Sciatic nerve (tissue), 2 donors: ENCODE measurements around the gene KRTAP20-3. TPM values are rescaled to one million over a fixed set of nuclear protein-coding genes. Genes with fewer than 3 reads are reported as not detected.
A peak's percentile ranks its signal among the peaks of the same experiment; 100 is the strongest.

Experiments used
- ATAC-seq: fragments of 200-7000 bp; cut with Tn5 transposase; one replicate; pipeline ENCODE4 v1.9.1; 2020; ENCODE audit warnings: mild to moderate bottlenecking, moderate library complexity
- DNase-seq: peaks from one replicate; pipeline ENCODE4 v3.0.0-alpha.2; 2020; ENCODE audit warnings: low spot score
- intact Hi-C: fragments of 100-400 bp; cut with DNase I; formaldehyde crosslinking; loops from one replicate; pipeline ENCODE4 v1.14.2; 2022
- total RNA-seq: library from RNA; stranded (reverse); fragmentation: NEBNext Ultra II Directional; extraction: Animal tissue kit (Norgen Biotek cat#: 25700); gene quantifications from one replicate; pipeline ENCODE4 v1.2.1, GENCODE V29; 2021
- donor health status: DM: no; HTN: no; CAD: no.
- donor health status: DM: no; HTN: no; CAD: no.

KRTAP20-3 gene
- total RNA-seq: not detected

GRCh38 chr21:30642564-30642963 is at the start of gene KRTAP20-3:
Gene KRTAP20-3 (plus strand): TSS chr21:30642864.
- ATAC-seq (no peak), DNase-seq (no peak)
- intact Hi-C loops: no loop called here

DNA sequence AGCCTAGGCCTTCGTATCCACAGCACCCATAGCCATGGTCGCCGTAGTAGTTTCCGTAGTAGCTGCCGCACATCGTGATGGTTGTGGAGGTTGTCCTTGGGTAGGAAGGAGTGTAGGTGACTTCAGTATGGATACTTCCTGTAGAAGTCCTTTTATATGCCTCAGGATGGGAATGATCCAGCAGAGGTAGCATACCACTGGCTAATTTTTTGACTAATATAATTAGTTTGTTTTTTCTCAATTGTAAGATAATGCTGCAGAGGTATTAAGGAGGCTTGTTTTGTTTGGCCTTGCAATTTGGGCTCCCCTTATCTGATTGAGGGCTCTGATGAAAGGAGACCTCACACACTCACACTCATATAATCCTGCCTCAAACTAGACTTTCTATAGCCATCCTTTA is 43.9 kb upstream of the KRTAP20-3 start, which contains the start of gene KRTAP6-2:
TSS of gene KRTAP6-2 (minus strand) at position 101 of the 400 bp plus-strand sequence. CDS start at position 73, 28 bp downstream.
- intact Hi-C loops: no loop called here
- DNase-seq (no peak), ATAC-seq (no peak)

GRCh38 chr21:30600787-30601186 is 41.9 kb upstream of the KRTAP20-3 start, which contains the start of gene KRTAP22-1:
Gene KRTAP22-1 (plus strand): TSS chr21:30601087.
- no peak for ATAC-seq
- no peak for DNase-seq
- intact Hi-C loops: no loop called here

DNA sequence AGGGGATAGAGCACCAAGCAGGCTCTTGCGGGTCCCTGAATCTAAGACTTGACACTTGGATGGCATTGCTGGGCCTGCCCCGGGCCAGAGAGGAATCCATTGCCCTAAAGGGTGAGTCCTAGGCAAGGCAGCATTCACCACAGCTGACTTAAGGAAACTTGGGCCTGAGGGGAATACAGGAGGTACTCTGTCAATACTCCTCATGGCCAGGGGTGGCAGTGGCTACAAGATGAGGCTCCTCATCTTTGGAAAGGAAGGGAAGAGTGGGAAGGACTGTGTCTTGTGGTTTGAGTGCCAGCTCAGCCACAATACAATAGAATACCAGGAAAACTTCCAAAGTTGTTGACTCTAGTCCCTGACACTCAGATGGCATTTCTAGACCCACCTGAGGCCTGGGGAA is 36.7 kb upstream of the KRTAP20-3 start:
- DNase-seq (no peak), ATAC-seq (no peak)
- intact Hi-C loops: no loop called here

GRCh38 chr21:30612132-30612531 is 30.5 kb upstream of the KRTAP20-3 start:
- intact Hi-C loops: no loop called here
- DNase-seq: no peak
- ATAC-seq: no peak

GRCh38 chr21:30613836-30614235 is 28.8 kb upstream of the KRTAP20-3 start, which contains the start of gene KRTAP6-1:
Gene KRTAP6-1 (minus strand): TSS chr21:30613930. CDS start chr21:30613904, 26 bp downstream.
- intact Hi-C loops: no loop called here
- ATAC-seq (no peak), DNase-seq (no peak)

DNA sequence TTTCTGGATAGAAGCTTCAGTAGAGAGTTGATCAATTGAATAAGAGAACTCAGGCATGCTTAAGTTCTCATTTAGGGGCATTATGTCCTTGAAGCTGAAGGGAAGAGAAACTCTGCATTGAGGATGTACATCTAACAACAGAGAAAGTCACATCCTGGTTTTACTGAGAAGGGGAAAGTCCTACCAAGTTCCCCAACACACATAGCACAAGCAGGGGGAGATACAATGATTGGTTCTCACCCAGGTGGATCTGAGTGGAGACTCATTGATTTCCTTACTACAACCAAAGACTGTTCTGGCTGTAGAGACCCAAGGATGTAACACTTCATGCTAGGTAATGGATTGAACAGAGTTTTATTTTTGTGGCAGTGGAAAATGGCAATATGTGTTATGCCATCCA is 27.5 kb upstream of the KRTAP20-3 start:
- ATAC-seq: no peak
- intact Hi-C loops: no loop called here
- no peak for DNase-seq

DNA sequence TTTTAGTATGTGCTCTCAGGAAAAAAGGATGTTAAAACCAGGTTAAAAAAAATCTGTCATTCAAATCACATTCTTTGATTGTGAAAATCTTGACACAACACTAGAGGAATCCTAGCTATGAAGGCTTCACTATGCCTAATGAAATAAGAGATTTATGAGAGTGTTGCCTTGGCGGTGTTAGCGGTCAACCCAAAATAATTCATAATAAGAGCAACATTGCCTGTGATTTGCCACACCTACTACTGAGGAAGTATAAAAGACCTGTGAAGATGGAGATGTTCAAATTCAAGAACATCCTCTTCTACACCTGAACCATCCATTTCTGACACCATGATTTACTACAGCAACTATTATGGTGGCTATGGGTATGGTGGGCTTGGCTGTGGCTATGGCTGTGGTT is 26.5 kb upstream of the KRTAP20-3 start, which contains the start of gene KRTAP20-1:
TSS of gene KRTAP20-1 (plus strand) at position 301 of the 400 bp plus-strand sequence. CDS start at position 331, 30 bp downstream.
- intact Hi-C loops: no loop called here
- no peak for DNase-seq
- ATAC-seq: no peak

- ATAC-seq: no peak
- DNase-seq: no peak
- intact Hi-C loops: no loop called here
These were observed 22.6 kb upstream of the KRTAP20-3 start for GRCh38 chr21:30620080-30620479.

DNA sequence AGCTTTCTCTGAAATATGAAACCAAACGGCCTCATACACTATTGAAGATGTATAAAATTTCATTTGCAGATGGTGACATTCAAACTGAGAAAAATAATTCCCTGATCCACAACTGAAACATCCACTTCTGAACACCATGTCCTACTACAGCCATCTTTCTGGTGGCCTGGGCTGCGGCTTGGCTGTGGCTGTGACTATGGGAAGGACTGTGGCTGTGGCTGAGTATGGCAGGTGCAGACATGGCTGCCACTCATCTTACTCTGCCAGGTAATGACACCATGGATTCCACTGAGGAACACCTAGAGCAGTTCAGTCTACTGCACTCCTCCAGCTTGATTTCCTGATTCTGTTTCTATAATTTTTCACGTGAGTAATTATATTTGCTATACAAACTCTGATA is 22.1 kb upstream of the KRTAP20-3 start, which contains the start of gene KRTAP20-4:
TSS of gene KRTAP20-4 (plus strand) at position 106 of the 400 bp plus-strand sequence.
- intact Hi-C loops: no loop called here
- ATAC-seq (no peak), DNase-seq (no peak)

DNA sequence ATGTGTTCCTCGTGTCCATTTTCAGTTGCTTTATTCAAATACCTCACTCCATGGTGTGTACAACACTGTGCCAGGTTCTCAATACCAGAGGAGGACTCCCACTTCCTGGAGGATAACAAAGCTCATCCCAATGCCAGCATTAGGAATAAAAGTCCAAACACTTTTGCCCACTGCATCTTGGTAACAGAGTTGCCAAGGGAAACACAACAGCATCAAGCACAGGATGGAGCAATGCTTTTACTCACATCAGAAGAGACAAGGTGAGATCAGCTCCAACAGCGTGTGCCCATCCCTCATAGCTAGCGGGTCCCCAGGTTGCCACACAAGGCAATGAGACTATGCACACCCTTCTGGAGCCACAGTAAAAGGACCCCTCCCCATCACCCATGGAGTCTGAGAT is 19.3 kb upstream of the KRTAP20-3 start:
- intact Hi-C loops: no loop called here
- ATAC-seq: no peak
- no peak for DNase-seq

GRCh38 chr21:30625449-30626165 is 17.1 kb upstream of the KRTAP20-3 start:
- DNase-seq (no peak), ATAC-seq (peak; percentile 24)
- intact Hi-C loops: no loop called here

GRCh38 chr21:30628109-30628508 is 14.6 kb upstream of the KRTAP20-3 start:
- DNase-seq (no peak), ATAC-seq (no peak)
- intact Hi-C loops: no loop called here

GRCh38 chr21:30629200-30629599 is 13.5 kb upstream of the KRTAP20-3 start:
- intact Hi-C loops: no loop called here
- ATAC-seq: peak; percentile 73
- DNase-seq: no peak

- DNase-seq (no peak), ATAC-seq (no peak)
- intact Hi-C loops: no loop called here
These were observed 7.8 kb upstream of the KRTAP20-3 start, which contains the start of gene KRTAP20-2 for GRCh38 chr21:30634906-30635305. Gene KRTAP20-2 (plus strand): TSS chr21:30635206. CDS start chr21:30635264, 58 bp downstream.

DNA sequence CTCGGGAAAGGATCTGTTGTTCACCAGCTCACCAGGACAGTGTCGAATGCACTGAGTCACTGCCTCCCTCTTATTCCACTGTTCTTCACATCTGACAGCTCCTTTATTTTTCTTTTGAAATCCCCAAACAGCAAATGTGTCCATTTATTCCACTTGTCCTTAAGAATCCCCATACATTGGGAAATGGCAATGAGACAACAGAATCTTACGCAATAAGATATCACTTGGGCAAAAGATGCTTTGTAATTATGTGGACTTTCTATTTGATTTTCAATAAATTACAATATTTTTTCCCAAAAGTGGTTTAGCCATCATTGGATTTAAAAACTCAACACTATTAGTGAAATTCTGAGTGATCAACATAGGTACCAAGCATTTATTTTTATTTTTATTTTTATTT is 4.0 kb upstream of the KRTAP20-3 start:
- intact Hi-C loops: no loop called here
- ATAC-seq (no peak), DNase-seq (no peak)

DNA sequence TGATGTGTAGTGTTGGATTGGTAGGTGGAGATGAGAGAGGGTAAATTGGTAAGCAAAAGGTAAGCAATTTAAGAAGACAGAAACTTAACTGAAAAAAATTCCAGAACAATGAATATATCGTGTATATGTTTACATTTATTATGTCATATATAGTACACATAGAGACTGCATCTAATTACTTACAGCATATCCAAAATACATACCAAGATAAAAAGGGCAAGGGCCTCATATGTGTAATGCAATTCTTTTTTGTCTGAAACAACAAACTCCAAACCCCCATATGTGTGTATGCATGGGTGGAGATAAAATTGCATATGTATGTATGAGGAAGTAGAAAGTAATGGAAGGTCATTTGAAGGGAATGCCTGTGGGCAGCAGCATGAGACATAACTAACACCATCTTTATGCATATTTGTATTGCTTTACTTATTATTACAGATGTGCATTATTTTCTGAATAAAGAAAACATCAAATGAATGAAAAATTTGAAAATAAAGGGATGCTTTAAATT is 4.3 kb downstream of the KRTAP20-3 start:
- ATAC-seq: no peak
- intact Hi-C loops: no loop called here
- DNase-seq: no peak

- intact Hi-C loops: no loop called here
- ATAC-seq (no peak), DNase-seq (no peak)
These were observed 10.2 kb downstream of the KRTAP20-3 start for GRCh38 chr21:30652891-30653290.

DNA sequence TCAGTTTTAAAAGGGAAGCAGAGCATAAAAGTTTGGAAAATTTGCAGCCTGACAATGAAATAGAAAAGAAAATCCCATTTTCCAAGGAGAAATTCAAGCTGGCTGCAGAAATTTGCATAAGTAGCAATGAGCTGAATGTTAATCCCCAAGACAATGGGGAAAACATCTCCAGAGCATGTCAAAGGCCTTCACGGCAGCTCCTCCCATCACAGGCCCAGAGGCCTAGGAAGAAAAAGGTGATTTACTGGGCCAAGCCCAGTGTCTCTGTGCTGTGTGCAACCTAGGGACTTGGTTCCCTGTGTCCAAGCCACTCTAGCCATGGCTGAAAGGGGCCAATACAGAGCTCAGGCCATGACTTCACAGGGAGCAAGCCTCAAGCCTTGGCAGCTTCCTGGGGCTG is 26.1 kb downstream of the KRTAP20-3 start:
- intact Hi-C loops: no loop called here
- DNase-seq: no peak
- ATAC-seq: no peak

- DNase-seq (no peak), ATAC-seq (no peak)
- intact Hi-C loops: no loop called here
These were observed 30.5 kb downstream of the KRTAP20-3 start for GRCh38 chr21:30672985-30673650.
